ENCODE results near the gene ZNF501. TPM values are rescaled to one million over a fixed set of nuclear protein-coding genes. Genes with fewer than 3 reads are reported as not detected.

The ZNF501 gene
- total and polyA plus RNA-seq, 2 of the 13 experiments (the other 11 are each of a cell fraction or from before 2014, with no cell fraction given), result 2.4 to 2.8 TPM

- TF ChIP-seq ZNF318 (CRISPR knock-in tag; IDR thresholded peaks at IDR 0.05) (no peak), ZSCAN25 (CRISPR knock-in tag; IDR thresholded peaks at IDR 0.05) (no peak), HDAC1 (CRISPR knock-in tag; IDR thresholded peaks at IDR 0.05) (peak; percentile 99), FOXA1 (IDR thresholded peaks at IDR 0.05) (no peak), FOXA1 (CRISPR knock-in tag; IDR thresholded peaks at IDR 0.05) (peak; percentile 35; the same call in 1 of the 2 replicates), ZMAT3 (CRISPR knock-in tag; conservative IDR thresholded peaks at IDR 0.05) (peak; percentile 84; the same call in 1 of the 2 replicates), ZBTB14 (CRISPR knock-in tag; IDR thresholded peaks at IDR 0.05) (0 out of 2 replicates have a peak, but pooled peaks have one; percentile 21), AHDC1 (CRISPR knock-in tag; IDR thresholded peaks at IDR 0.05; ENCODE audit: borderline replicate concordance) (0 out of 2 replicates have a peak, but pooled peaks have one; percentile 25), ZNF331 (CRISPR knock-in tag; IDR thresholded peaks at IDR 0.05) (peak; percentile 79), HNF4A (CRISPR knock-in tag; IDR thresholded peaks at IDR 0.05) (no peak; the same call in 1 of the 2 replicates), MEIS1 (CRISPR knock-in tag; IDR thresholded peaks at IDR 0.05; ENCODE audit: borderline replicate concordance) (peak; percentile 47; the same call in 1 of the 2 replicates)
Observed at GRCh38 chr3:44761424-44762169, 32.2 kb downstream of the ZNF501 start, which contains the start of the genes KIAA1143 and KIF15 (continued).

All from HepG2 (cell line).